GM12801 (cell line): Measurements from ENCODE around the gene TRIO.

Source experiments
- TF ChIP-seq, protein P1 (sequence below): IDR thresholded peaks from one replicate; pipeline ENCODE4 v1.5.1; 2011; ENCODE audit warnings: control low read depth; ENCODE audit not compliant: insufficient read length; ENCODE audit errors: extremely low read depth

Gene TRIO

DNA sequence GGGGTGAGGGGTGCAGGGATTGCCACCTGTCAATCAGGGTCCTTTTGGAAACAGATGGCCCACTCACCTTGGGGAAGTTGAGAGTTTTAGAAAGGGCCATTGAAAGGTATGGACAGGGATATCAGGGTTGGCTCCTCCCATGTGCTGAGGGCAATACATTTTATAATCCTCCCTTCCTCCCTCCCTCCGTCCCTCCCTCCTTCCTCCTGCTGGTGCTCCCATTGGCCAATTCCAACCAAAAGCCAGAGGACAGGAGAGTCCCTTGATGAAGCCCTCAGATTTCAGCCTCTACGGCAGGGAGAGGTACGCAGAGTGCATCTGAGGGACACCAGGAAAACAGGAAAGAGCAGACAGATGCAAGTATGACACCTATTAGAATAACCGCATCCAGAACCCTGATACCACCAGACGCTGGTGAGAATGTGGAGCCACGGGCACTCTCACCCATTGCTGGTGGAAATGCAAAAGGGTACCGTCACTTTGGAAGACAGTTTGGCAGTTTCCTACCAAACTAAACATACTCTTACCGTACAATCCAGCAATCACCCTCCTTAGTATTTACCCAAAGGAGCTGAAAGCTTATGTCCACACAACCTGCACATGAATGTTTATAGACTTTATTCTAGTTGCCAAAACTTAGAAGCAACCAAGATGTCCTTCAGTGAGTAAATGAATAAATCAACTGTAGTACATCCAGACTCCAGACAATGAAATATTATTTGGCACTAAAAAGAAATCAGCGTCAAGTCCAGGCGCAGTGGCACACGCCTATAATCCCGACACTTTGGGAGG, 380.3 kb downstream of the TRIO start:
- TF ChIP-seq, protein P1, sequence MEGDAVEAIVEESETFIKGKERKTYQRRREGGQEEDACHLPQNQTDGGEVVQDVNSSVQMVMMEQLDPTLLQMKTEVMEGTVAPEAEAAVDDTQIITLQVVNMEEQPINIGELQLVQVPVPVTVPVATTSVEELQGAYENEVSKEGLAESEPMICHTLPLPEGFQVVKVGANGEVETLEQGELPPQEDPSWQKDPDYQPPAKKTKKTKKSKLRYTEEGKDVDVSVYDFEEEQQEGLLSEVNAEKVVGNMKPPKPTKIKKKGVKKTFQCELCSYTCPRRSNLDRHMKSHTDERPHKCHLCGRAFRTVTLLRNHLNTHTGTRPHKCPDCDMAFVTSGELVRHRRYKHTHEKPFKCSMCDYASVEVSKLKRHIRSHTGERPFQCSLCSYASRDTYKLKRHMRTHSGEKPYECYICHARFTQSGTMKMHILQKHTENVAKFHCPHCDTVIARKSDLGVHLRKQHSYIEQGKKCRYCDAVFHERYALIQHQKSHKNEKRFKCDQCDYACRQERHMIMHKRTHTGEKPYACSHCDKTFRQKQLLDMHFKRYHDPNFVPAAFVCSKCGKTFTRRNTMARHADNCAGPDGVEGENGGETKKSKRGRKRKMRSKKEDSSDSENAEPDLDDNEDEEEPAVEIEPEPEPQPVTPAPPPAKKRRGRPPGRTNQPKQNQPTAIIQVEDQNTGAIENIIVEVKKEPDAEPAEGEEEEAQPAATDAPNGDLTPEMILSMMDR = no peak

DNA sequence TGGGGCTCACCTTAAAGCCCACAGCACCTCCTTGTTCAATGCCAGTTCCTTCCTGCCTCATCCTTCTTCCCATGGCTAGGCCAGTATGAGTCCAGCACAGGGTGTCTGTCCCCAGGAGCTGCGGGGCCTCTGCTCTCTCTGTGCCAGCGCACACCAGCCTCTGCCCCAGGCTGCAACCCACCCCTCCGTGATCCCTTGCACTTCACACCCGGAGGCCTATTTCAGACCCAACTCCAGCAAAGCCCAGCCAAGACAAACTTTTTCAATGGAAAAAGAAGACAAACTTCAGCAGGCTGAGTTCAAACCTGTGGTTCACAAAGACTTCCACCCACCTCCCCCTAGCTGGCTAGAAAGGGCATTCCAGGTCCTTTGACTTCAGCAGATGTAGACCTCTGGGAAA, 382.3 kb downstream of the TRIO start:
- TF ChIP-seq, protein P1 = no peak

DNA sequence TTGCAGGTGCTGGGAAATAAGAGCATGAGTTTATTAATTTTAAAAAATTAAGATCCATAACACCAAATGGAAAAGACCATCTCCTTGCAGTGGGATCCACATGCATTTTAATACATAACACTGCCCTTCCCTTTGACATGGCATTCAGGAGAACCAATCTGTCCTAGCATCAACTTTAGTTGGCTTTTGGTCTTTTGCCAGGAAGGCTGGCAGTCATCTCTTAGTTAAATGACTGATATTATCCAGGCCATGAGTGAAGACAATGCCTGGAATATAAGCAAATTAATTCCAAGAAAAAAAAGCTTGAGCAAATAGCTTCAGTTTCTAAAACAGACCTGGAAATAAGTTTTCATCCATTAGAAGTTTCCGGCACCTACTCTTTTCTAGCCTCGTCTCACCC, 383.4 kb downstream of the TRIO start:
- TF ChIP-seq, protein P1 = no peak

DNA sequence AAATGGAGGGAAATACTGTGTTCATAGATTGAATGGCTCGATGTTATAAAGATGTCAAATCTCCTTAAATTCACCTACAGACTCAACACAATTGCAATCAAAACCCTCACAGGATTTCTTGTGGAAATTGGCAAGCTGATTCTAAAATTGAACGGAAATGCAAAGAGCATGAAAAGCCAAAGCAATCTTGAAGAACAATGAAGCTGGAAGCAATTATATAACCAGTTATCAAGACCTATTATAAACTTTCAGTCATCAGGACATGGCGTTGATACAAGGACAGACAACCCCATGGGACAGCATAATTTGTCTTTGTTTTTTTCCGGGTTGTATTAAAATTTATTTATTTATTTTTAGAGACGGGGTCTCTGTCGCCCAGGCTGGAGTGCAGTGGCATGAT, 385.0 kb downstream of the TRIO start:
- TF ChIP-seq, protein P1 = no peak

DNA sequence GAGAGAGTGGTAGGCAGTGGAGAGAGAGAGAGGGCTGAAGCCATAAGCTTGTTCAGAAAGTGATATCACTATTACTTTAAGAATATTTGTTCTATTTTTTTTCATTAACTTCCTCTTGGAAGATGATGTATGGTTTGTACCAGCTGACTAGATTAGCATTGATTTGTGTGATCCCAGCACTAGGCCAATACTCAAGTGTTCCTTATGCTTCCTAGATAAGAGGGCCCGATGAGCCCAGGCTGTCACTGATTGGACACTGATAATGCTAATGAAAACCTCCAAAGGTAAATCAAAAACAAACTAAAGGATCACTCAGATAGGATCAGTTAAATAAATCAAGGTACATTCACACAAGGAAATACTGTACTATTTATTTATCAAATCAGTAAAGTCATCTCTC, 385.8 kb downstream of the TRIO start:
- TF ChIP-seq, protein P1 = no peak

DNA sequence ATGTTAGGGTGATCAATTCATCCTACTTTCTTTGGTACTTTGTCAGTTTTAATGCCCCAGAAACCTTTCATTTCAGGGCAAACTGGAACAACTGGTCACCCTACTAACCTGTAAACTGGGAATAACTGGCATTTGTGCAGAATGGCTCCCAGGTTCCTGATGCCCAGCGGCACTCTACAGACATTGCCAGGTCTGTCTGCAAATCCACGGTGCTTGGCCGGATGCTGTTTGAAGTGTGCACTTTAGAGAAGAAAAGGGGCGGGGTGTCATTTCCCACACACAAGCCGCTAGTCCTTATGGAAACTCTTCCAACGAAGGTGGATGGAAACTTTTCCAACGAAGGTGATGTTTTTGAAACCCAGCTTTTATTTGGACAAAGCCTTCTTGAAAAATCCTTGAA, 388.5 kb downstream of the TRIO start:
- TF ChIP-seq, protein P1 = no peak

DNA sequence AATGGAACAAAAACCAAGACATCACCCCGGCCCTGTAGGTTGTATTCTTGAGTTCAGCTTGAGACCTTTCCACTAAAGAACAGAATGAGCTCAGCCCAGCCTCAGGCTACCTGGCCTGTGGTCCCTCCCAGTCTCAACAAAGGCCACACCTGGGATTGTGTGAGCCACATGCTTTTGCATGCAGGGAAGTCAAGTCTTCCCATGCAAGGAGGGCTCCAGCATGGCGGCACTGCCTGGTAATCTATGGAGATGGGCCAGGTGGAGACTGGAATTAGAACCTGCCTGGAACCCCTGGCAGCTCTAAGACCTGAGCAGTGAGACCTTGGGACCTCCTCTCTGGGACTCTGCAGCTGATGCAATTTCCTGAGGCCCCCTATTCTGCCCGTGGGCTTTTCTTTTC, 389.0 kb downstream of the TRIO start:
- TF ChIP-seq, protein P1 = no peak

DNA sequence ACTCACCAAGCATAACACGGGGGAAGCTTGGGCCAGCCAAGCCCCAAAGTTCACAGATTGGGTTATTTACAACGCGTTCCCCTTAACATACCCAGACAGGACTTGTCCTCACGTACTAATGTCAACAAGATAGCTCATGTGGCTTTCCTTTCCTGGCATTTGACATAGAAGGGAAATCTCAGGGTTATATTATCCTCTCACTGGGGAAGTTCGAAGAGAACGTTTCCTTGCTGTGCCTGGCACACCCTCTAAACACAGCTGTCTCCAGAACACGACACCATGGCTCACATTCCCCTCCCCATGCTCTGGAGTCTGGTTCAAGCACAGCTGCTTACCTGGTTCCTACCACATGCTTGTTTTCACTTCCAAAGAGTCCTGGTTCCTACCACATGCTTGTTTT, 391.6 kb downstream of the TRIO start:
- TF ChIP-seq, protein P1 = no peak
